SU-DHL-6 (cell line): ENCODE data around the gene PPP1R3C.

ENCODE experiments used
- CTCF ChIP-seq: fragments of 200-600 bp; sonication (generic); IDR thresholded peaks from one replicate; pipeline ENCODE4 v1.5.1; 2017; ENCODE audit warnings: antibody characterized with exemption, mild to moderate bottlenecking, low read length, moderate library complexity; ENCODE audit not compliant: insufficient read depth, poor library complexity, severe bottlenecking
- EZH2phosphoT487 ChIP-seq: fragments of 200-600 bp; sonication (generic), shearing (Covaris generic); conservative IDR thresholded peaks from 2 replicates; pipeline ENCODE4 v1.6.1; 2018; ENCODE audit warnings: mild to moderate bottlenecking, antibody characterized with exemption, low read length, moderate library complexity, mixed read lengths

- TF ChIP-seq EZH2phosphoT487, result no peak
- no peak for TF ChIP-seq CTCF
Measured at GRCh38 chr10:91579329-91579985, 53.4 kb downstream of the PPP1R3C start.
